ENCODE measurements around the gene TBC1D22A.

TBC1D22A gene

DNA sequence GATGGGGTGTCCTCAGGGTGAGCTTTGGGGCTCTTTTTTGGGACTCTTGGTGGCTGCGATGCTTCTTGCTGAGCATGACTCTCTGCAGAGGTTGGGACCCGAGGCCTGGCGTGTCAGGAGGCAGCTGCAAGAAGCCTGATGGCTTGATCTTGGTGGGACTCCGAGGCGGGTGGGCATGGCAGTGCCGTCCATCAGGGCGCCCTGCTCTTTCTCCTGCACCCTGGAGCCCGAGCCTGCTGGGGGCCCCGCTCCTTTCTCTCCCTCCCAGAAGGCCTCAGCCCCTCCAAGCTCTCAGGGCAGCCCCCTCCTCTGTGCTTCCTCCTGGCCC lies 432.7 kb downstream of the TBC1D22A start:
- H3K27me3 ChIP-seq (ENCODE audit: control insufficient read depth, insufficient read depth, low read length) = no peaks in the 10 kb centered on the region
- no peak overlapping the region for H3K4me3 ChIP-seq (ENCODE audit: low read length)
- no peak overlapping the region for H3K9ac ChIP-seq (ENCODE audit: low read length)
- H3K9me3 ChIP-seq (ENCODE audit: control insufficient read depth, low read length) = no peaks in the 10 kb centered on the region
- H3K36me3 ChIP-seq (ENCODE audit: control insufficient read depth, insufficient read depth, low read length) = no peaks in the 10 kb centered on the region
- no peaks in the 10 kb centered on the region for H3K4me1 ChIP-seq (ENCODE audit: control insufficient read depth, insufficient read depth, low read length)

GRCh38 chr22:47195484-47196165 lies 433.2 kb downstream of the TBC1D22A start:
- no peaks in the 10 kb centered on the region for H3K9me3 ChIP-seq (ENCODE audit: control insufficient read depth, low read length)
- no peaks in the 10 kb centered on the region for H3K4me1 ChIP-seq (ENCODE audit: control insufficient read depth, insufficient read depth, low read length)
- no peaks in the 10 kb centered on the region for H3K27me3 ChIP-seq (ENCODE audit: control insufficient read depth, insufficient read depth, low read length)
- no peak overlapping the region for H3K9ac ChIP-seq (ENCODE audit: low read length)
- no peaks in the 10 kb centered on the region for H3K36me3 ChIP-seq (ENCODE audit: control insufficient read depth, insufficient read depth, low read length)
- no peak overlapping the region for H3K4me3 ChIP-seq (ENCODE audit: low read length)

DNA sequence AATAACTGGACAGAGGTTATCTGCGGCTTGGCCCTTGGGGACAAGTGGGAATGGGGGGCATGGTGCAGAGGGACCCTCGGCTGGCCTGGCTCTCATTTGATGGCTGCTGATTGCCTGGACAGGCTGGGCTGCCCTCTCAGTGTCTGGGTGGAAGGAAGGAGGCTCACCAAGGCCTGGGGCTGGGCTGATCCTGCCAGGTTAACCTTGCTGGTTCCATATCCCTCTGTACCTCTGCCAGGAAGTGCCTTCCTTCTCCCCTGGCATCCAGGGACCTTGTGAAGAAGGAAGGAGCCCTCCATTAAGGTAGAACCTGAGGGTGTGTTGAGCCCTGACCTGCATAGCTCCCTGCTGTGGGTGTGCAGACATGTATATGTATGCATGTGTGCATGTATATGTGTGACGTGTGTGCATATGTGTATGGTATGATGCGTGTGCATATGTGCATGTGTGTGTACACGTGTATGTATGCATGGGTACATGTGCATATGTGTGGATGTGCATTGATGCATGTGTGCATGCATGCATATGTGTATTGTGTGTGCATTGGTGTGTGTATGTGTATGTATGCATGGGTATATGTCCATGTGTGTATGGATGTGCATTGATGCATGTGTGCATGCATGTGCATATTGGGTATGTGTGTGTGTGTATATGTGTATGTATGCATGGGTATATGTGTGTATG lies 433.9 kb downstream of the TBC1D22A start:
- Histone ChIP-seq H3K9me3 (ENCODE audit: control insufficient read depth, low read length) (no peaks in the 10 kb centered on the region), H3K9ac (ENCODE audit: low read length) (no peak overlapping the region), H3K4me3 (ENCODE audit: low read length) (no peak overlapping the region), H3K36me3 (ENCODE audit: control insufficient read depth, insufficient read depth, low read length) (no peaks in the 10 kb centered on the region), H3K27me3 (ENCODE audit: control insufficient read depth, insufficient read depth, low read length) (no peaks in the 10 kb centered on the region), H3K4me1 (ENCODE audit: control insufficient read depth, insufficient read depth, low read length) (no peaks in the 10 kb centered on the region)

DNA sequence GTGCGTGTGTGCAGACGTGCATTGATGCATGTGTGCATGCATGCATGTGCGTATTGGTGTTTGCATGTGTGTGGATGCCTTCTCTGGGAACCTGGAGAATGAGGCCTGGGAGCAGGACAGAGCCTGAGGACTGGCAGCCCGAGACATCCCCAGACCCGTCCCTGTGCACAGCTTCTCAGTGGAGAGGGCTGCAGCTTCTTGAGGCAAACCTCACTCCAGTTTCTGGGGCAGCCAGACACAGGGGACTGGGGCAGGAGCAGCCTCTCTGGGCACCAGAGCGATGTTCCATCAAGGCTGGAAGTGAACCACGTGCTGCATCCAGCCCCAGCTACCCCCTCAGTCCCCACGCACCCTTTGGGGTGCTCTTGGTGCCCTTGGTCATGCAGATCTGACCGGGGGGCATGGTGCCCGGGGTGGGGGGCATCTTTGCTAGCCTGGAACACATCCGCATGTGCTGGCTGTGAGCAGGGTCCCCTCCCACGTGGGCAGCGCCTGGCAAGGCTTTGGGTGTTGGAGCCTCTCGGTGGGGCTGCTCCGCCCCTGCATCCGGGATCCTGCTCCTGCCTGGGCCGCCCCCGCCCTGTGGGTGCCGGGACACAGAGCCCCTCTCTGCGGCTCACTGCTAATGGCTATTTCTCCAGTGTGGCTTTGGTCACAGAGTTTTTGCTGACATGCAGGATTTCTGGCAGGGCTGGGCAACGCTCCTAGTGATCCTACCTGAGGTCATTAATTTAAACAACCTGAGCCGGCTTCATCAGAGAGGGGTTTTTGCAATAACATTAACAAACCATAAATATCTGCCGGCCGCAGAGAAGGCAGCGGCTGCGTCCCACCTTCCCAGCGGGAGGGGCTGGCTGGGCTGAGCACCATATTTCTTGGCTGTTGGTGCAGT lies 434.7 kb downstream of the TBC1D22A start:
- Histone ChIP-seq H3K9ac (ENCODE audit: low read length) (no peak overlapping the region), H3K4me3 (ENCODE audit: low read length) (no peak overlapping the region), H3K4me1 (ENCODE audit: control insufficient read depth, insufficient read depth, low read length) (no peaks in the 10 kb centered on the region), H3K27me3 (ENCODE audit: control insufficient read depth, insufficient read depth, low read length) (no peaks in the 10 kb centered on the region), H3K36me3 (ENCODE audit: control insufficient read depth, insufficient read depth, low read length) (no peaks in the 10 kb centered on the region), H3K9me3 (ENCODE audit: control insufficient read depth, low read length) (no peaks in the 10 kb centered on the region)

- no peaks in the 10 kb centered on the region for H3K36me3 ChIP-seq (ENCODE audit: control insufficient read depth, insufficient read depth, low read length)
- no peak overlapping the region for H3K4me3 ChIP-seq (ENCODE audit: low read length)
- no peaks in the 10 kb centered on the region for H3K27me3 ChIP-seq (ENCODE audit: control insufficient read depth, insufficient read depth, low read length)
- no peaks in the 10 kb centered on the region for H3K4me1 ChIP-seq (ENCODE audit: control insufficient read depth, insufficient read depth, low read length)
- no peak overlapping the region for H3K9ac ChIP-seq (ENCODE audit: low read length)
- no peaks in the 10 kb centered on the region for H3K9me3 ChIP-seq (ENCODE audit: control insufficient read depth, low read length)
Observed at GRCh38 chr22:47197773-47198500, 435.5 kb downstream of the TBC1D22A start.

DNA sequence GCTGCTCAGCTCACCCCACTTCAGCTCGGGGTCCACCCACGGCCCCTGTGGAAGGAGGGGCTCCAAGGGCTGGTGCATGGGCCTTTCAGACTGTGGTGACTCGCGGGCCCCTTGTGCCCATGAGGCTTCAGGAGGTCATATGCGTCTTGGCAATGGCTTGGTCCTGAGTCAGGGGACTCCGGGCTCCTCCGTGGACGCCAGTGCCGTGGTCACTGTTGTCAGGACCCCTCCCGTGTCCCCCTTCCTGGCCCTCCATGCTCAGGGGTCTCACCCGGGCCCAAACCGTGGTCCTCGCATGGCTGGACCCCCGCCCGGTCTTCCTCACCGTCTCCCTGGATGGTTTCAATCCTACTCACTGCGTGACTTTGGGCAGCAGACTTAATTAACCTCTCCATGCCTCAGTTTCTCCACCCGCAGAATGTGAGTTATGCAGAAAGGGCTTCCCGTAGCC lies 436.4 kb downstream of the TBC1D22A start:
- Histone ChIP-seq H3K36me3 (ENCODE audit: control insufficient read depth, insufficient read depth, low read length) (no peaks in the 10 kb centered on the region), H3K4me1 (ENCODE audit: control insufficient read depth, insufficient read depth, low read length) (no peaks in the 10 kb centered on the region), H3K27me3 (ENCODE audit: control insufficient read depth, insufficient read depth, low read length) (no peaks in the 10 kb centered on the region), H3K4me3 (ENCODE audit: low read length) (no peak overlapping the region), H3K9ac (ENCODE audit: low read length) (no peak overlapping the region), H3K9me3 (ENCODE audit: control insufficient read depth, low read length) (no peaks in the 10 kb centered on the region)

GRCh38 chr22:47199261-47199978 lies 437.0 kb downstream of the TBC1D22A start:
- no peaks in the 10 kb centered on the region for H3K36me3 ChIP-seq (ENCODE audit: control insufficient read depth, insufficient read depth, low read length)
- H3K4me1 ChIP-seq (ENCODE audit: control insufficient read depth, insufficient read depth, low read length) = no peaks in the 10 kb centered on the region
- H3K27me3 ChIP-seq (ENCODE audit: control insufficient read depth, insufficient read depth, low read length) = no peaks in the 10 kb centered on the region
- H3K9me3 ChIP-seq (ENCODE audit: control insufficient read depth, low read length) = no peaks in the 10 kb centered on the region
- no peak overlapping the region for H3K4me3 ChIP-seq (ENCODE audit: low read length)
- no peak overlapping the region for H3K9ac ChIP-seq (ENCODE audit: low read length)

DNA sequence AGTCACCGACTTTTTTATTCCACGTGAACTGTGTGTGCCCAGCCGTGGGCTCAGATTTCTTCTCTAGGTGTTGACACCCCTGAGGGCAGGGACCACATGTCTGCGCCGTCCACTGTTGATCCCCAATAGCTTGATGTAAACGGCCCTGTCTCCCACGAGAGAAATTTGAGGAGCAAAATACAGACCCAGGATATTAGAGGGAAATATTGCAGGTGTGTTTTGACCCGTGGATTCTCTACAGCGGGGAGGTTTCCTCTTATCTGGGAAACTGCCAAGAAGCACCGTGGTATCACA lies 437.5 kb downstream of the TBC1D22A start:
- no peaks in the 10 kb centered on the region for H3K36me3 ChIP-seq (ENCODE audit: control insufficient read depth, insufficient read depth, low read length)
- no peaks in the 10 kb centered on the region for H3K27me3 ChIP-seq (ENCODE audit: control insufficient read depth, insufficient read depth, low read length)
- no peaks in the 10 kb centered on the region for H3K9me3 ChIP-seq (ENCODE audit: control insufficient read depth, low read length)
- no peaks in the 10 kb centered on the region for H3K4me1 ChIP-seq (ENCODE audit: control insufficient read depth, insufficient read depth, low read length)
- no peak overlapping the region for H3K9ac ChIP-seq (ENCODE audit: low read length)
- no peak overlapping the region for H3K4me3 ChIP-seq (ENCODE audit: low read length)

- no peak overlapping the region for H3K9ac ChIP-seq (ENCODE audit: low read length)
- H3K9me3 ChIP-seq (ENCODE audit: control insufficient read depth, low read length) = no peaks in the 10 kb centered on the region
- H3K4me1 ChIP-seq (ENCODE audit: control insufficient read depth, insufficient read depth, low read length) = no peaks in the 10 kb centered on the region
- no peak overlapping the region for H3K4me3 ChIP-seq (ENCODE audit: low read length)
- peaks cover 1% of the 10 kb centered on the region for H3K27me3 ChIP-seq (ENCODE audit: control insufficient read depth, insufficient read depth, low read length)
- H3K36me3 ChIP-seq (ENCODE audit: control insufficient read depth, insufficient read depth, low read length) = no peaks in the 10 kb centered on the region
Observed at GRCh38 chr22:47200273-47201051, 438.0 kb downstream of the TBC1D22A start.

DNA sequence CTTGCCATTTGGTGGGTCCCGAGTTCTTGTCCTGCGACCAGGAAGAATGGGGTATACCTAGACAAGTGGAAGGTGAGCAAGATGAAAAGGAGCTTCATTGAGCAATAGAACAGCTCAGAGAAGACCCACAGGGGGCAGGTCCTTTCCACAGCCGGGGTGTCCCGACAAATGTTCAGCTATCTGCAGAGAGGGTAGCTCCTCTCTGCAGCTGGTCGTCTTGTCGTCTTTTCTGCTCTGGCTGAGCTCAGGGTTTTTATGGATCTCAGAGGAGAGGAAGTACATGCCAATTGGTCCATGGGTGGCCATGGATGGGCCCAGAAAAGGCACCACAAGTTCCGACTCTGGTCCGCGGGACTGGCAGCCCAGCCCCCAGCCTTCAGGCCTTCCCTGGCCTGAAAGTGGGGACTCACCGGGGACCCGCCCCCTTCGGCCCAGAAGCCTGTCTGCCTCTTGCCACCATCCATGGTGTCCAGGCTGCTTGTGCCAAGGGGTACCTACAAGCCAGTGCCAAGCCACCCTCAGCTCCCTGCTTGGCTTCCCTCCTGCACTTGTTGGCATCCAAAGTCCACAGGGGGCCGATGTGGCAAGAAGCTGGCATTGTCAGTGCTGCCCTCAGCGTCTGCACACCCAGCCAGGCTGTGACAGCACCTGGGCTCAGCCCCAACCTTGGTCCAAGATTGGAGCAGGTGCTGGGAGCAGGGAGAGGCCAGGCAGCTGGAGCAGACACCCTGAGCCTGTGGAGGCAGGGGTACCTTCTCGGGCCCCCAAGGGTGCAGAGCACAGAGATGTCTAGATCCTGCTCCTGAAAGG lies 438.9 kb downstream of the TBC1D22A start:
- Histone ChIP-seq H3K36me3 (ENCODE audit: control insufficient read depth, insufficient read depth, low read length) (no peaks in the 10 kb centered on the region), H3K9me3 (ENCODE audit: control insufficient read depth, low read length) (no peaks in the 10 kb centered on the region), H3K4me1 (ENCODE audit: control insufficient read depth, insufficient read depth, low read length) (no peaks in the 10 kb centered on the region), H3K4me3 (ENCODE audit: low read length) (no peak overlapping the region), H3K27me3 (ENCODE audit: control insufficient read depth, insufficient read depth, low read length) (peaks cover 4% of the 10 kb centered on the region), H3K9ac (ENCODE audit: low read length) (no peak overlapping the region)
